AG09309 (cell line): ENCODE data around the gene TEX261.

Experiments
- DNase-seq: peaks from one replicate; pipeline ENCODE4 v3.0.0-alpha.2; 2010; ENCODE audit warnings: low read depth
- H3K4me3 ChIP-seq: 2 replicates; pipeline ENCODE4 v1.5.1; 2011; ENCODE audit warnings: mild to moderate bottlenecking, low read depth, low read length, moderate library complexity; ENCODE audit not compliant: control insufficient read depth
- TF ChIP-seq, protein P1 (sequence below): IDR thresholded peaks from 2 replicates; pipeline ENCODE4 v1.5.1; 2011; ENCODE audit warnings: mild to moderate bottlenecking, low read depth, low read length, inconsistent platforms; ENCODE audit not compliant: insufficient read depth, control insufficient read depth; ENCODE audit errors: missing control alignments

TEX261 gene

DNA sequence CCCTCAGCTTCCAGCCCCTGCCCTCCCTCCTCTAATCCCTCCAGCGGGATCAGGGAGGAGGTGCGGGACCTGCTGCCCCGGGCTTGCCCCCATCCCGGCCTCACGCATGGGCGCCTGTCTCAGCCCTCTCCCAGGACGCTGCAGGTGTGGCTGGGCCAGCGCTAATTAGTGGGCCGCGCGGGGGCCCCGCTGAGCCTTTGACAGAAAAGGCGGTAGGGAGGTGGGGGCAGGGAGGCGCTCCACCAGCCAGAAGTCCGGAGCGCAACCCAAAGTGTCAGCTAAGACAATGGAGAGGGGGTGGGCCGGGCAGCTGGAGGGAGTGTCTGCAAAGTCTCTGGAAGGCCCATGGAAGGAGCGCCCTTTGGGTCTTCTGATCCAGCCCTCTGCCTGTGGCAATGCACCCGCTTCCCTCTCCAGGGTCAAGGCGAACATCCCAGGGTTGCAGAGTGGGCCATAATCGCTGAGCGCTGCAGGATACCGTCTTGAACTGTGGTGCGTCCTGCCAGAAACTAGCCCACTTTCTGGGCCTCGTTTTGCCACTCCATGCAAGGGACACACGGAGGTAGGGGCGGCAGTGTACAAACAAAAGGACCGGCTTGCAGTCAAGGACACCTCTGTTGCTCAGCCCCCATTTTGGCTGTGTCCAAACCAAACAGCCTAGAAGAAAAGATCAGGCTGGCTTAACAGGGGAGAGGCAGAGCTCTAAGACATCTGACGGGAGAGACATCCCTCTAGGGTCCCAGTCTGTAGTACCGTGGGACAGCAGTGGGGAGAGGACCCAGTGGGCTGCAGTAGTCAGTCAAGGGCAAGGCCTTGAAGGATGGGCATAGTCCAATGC is 55.5 kb downstream of the TEX261 start:
- TF ChIP-seq, protein P1, sequence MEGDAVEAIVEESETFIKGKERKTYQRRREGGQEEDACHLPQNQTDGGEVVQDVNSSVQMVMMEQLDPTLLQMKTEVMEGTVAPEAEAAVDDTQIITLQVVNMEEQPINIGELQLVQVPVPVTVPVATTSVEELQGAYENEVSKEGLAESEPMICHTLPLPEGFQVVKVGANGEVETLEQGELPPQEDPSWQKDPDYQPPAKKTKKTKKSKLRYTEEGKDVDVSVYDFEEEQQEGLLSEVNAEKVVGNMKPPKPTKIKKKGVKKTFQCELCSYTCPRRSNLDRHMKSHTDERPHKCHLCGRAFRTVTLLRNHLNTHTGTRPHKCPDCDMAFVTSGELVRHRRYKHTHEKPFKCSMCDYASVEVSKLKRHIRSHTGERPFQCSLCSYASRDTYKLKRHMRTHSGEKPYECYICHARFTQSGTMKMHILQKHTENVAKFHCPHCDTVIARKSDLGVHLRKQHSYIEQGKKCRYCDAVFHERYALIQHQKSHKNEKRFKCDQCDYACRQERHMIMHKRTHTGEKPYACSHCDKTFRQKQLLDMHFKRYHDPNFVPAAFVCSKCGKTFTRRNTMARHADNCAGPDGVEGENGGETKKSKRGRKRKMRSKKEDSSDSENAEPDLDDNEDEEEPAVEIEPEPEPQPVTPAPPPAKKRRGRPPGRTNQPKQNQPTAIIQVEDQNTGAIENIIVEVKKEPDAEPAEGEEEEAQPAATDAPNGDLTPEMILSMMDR = no peak
- DNase-seq = no peak
- H3K4me3 ChIP-seq = no peak overlapping the region

DNA sequence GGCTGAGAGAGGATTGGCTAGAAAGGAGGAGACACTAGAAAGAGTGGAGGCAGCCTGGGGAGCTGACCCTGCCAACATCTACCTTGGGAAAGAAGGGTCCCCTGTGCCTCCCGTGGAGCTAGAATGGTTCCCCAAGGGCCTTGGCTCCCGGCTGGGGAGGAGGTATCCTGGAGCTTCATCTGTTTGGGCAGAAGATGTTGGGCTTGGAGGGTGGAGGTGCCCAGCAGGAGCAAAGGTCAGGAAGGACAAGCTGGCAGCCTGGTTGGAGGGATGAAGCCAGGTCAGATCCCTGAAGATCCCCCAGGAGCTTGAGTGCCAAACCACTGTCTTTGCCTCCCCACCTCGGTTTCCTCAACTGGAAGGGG is 56.1 kb downstream of the TEX261 start:
- no peak overlapping the region for H3K4me3 ChIP-seq
- DNase-seq = no peak
- TF ChIP-seq, protein P1 = no peak

DNA sequence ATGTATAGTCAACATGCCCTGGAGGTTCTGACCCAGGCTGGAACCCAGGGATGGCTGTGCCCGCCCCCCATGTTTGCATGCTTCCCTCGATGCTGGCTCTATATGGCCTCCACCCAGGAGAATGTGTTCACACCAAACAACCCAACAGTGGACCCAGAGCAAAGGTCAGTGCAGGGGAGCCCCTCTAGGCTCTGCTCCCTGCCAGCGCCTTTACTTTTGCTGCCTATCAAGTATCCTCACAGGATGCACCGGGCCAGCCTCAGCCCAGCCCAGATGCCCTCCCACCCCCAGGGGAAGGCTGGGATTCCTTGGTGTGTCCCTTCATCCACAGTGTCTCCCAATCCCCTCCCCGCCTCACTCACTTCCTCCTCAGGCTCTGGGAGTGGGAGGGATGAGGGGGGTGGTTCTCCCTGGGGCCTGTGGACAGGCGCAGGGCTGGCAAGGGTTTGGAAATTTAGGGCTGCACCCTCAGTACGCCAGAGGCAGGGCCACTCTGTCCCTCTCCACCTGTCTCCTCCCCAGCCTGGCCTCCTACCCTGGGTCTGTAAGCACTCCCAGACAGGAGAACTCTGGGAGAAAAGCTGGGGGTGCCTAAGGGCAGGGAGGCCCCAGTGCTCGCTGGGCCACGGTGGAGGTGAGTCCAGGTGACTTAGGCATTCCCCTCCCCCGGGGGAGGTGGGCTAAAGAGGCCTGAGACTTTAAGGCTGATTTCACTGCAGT is 56.6 kb downstream of the TEX261 start:
- no peak for DNase-seq
- TF ChIP-seq, protein P1 = no peak
- H3K4me3 ChIP-seq = no peak overlapping the region

DNA sequence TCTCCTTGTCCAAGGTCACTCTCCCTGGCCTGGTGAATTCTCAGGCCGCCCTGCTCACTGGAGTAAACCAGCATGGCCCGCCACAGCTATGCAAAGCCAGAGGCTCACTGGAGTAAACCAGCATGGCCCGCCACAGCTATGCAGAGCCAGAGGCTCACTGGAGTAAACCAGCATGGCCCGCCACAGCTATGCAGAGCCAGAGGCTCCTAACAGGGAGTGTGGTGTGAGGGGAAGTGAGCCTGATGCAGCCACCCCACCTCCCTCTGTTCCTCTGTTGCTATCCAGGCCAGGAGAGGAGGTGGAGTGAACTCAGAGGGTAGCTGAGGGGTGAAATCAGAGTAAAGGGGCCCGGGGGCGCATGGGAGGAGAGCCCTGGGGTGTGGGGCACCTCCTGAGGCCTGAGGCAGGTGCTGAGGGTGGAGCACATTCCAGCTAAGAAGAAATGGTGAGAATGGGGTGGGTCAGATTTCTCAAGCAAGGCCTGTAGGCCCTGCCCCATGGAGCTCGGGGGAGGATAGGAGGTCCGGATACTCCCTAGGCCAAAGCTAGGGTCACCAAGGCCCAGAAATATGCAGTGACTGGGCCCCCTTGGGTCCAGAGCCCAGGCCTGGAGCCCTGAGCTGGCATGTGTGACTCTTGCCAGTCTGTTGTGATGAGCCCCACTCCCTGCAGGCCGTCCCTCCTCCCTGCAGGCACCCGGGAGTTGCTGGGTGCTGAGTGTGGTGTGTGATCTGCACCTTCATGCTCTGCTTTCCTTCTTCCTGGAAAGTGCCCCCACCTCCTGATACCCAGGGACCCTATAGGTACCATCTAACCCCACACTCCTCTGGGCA is 57.5 kb downstream of the TEX261 start:
- TF ChIP-seq, protein P1 = no peak
- no peak for DNase-seq
- H3K4me3 ChIP-seq = no peak overlapping the region

DNA sequence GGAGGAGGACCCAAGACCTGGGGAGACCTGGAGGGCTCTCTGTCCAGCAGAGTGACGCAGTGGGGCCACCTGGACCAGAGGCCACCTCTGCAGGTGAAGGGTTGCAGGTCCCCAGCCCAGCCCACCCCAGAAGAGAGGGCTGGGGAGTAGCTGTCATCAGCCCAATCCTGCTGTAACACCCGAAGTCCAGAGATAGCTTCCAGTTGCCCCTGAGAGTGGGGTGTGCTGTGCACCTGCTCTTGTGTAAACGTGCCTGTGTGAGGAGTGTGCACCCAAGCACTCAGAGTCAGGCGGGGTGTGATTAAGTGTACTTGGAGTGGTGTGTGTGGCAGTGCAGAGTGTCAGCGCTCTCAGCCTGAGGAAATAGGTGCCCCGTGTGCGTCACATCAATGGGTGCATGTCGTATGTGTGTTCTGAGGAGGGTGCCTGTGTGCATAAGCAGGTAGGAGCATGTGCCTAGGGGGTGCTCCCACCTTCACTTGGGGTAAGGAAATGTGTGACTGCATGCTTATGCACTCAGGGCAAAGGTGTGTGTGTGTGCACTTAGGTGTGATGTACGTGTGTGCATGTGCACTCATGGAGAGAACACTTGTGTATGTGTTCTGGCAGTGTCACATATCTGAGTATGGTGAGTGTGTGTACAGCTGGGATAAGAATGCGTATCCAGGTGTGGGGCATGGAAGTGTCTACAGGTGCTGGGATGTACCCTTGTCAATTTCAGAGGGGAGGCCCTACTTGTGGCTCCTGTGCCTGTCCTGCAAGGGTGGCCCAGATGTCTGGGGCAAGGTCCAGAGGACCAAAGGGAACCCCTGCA is 58.3 kb downstream of the TEX261 start:
- DNase-seq = no peak
- no peak overlapping the region for H3K4me3 ChIP-seq
- TF ChIP-seq, protein P1 = no peak
